HCT116 (cell line): Measurements from ENCODE around the gene PCAT6. TPM values are rescaled to one million over a fixed set of nuclear protein-coding genes. Genes with fewer than 3 reads are reported as not detected.

ENCODE experiments used
- ATAC-seq: fragments of 200-7000 bp; cut with Tn5 transposase; 2 replicates; pipeline ENCODE4 v1.9.1; 2020; ENCODE audit warnings: mild to moderate bottlenecking, moderate library complexity
- BruUV-seq: library from RNA; stranded (reverse); fragments of 400-500 nt; replicated peaks from 2 replicates; lab custom pipeline; 2021; lab: Mats Ljungman, UMichigan
- CTCF ChIA-PET: fragments of 300-600 bp; sonication (Branson Sonifier 250); formaldehyde crosslinking; loops from one replicate; lab custom pipeline; 2021; ENCODE audit warnings: antibody characterized with exemption; lab: Charles Lee
- POLR2A ChIA-PET: fragments of 300-600, 350-600 bp; sonication (Branson Sonifier 250); formaldehyde crosslinking; loops from one replicate; lab custom pipeline; 2021; ENCODE audit warnings: antibody characterized with exemption; lab: Charles Lee
- RAD21 ChIA-PET, 2 experiments: fragments of 300-600 bp; sonication (Branson Sonifier 250); formaldehyde crosslinking; loops; one replicate each; lab custom pipeline; 2023; ENCODE audit warnings: low total read pairs in 2 of 2; ENCODE audit not compliant: uncharacterized antibody in 2 of 2, unreplicated experiment in 2 of 2, low non-redundant PET in 1 of 2; lab: Charles Lee
- DNase-seq: peaks from one replicate; pipeline ENCODE4 v3.0.0-alpha.2; 2010; ENCODE audit warnings: low read depth, low spot score
- H2AFZ ChIP-seq: fragments of 200-600 bp; shearing (Covaris generic), sonication (generic); 2 replicates; pipeline ENCODE4 v1.6.1; 2017; ENCODE audit warnings: low read depth, mixed run types, mixed read lengths, antibody characterized with exemption, low read length; ENCODE audit not compliant: poor library complexity, severe bottlenecking
- H3K27ac ChIP-seq: 2 replicates; pipeline ENCODE4 v1.5.1; 2012; ENCODE audit warnings: low read depth, low read length
- H3K27me3 ChIP-seq: fragments of 200-600 bp; sonication (generic); 2 replicates; pipeline ENCODE4 v1.6.1; 2016; ENCODE audit warnings: mixed run types, low read length, mixed read lengths; ENCODE audit not compliant: insufficient read depth
- H3K36me3 ChIP-seq, 2 experiments: fragments of 200-500 bp in 1 of 2; fragments of 200-600 bp in 1 of 2; sonication (Bioruptor generic) in 1 of 2; sonication (generic) in 1 of 2; 2 replicates each; pipeline versions ENCODE4 v1.5.1 to v1.6.1; 2014 to 2016; ENCODE audit warnings: low read length in 2 of 2, inconsistent platforms in 1 of 2, mixed read lengths in 1 of 2, mixed run types in 1 of 2; ENCODE audit not compliant: insufficient read depth in 2 of 2, control insufficient read depth in 1 of 2
- H3K4me1 ChIP-seq, 2 experiments: fragments of 200-600 bp in 1 of 2; sonication (generic) in 1 of 2; 2 replicates each; pipeline versions ENCODE4 v1.5.1 to v1.6.1; 2012 to 2017; ENCODE audit warnings: low read length in 2 of 2, inconsistent platforms in 1 of 2, mild to moderate bottlenecking in 1 of 2, mixed read lengths in 1 of 2, mixed run types in 1 of 2, moderate library complexity in 1 of 2; ENCODE audit not compliant: insufficient read depth in 2 of 2, control insufficient read depth in 1 of 2
- H3K4me2 ChIP-seq: fragments of 200-600 bp; sonication (generic); 2 replicates; pipeline ENCODE4 v1.6.1; 2017; ENCODE audit warnings: mixed run types, low read length, mixed read lengths
- H3K4me3 ChIP-seq, 2 experiments: fragments of 200-600 bp in 1 of 2; sonication (generic) in 1 of 2; replicated peaks in 1 of 2; 2 replicates each; pipeline ENCODE4 v1.5.1; 2011 to 2016; ENCODE audit warnings: low read length in 2 of 2, control low read depth in 1 of 2, low read depth in 1 of 2, mild to moderate bottlenecking in 1 of 2, mixed read lengths in 1 of 2, mixed run types in 1 of 2
- H3K79me2 ChIP-seq: fragments of 200-600 bp; sonication (generic); 2 replicates; pipeline ENCODE4 v1.6.1; 2017; ENCODE audit warnings: mild to moderate bottlenecking, mixed run types, low read length, moderate library complexity, mixed read lengths; ENCODE audit not compliant: insufficient read depth
- H3K9ac ChIP-seq: fragments of 200-600 bp; sonication (generic); 2 replicates; pipeline ENCODE4 v1.6.1; 2016; ENCODE audit warnings: low read length, mixed read lengths
- H3K9me2 ChIP-seq: fragments of 200-600 bp; sonication (generic), shearing (Covaris generic); 2 replicates; pipeline ENCODE4 v1.6.1; 2017; ENCODE audit warnings: mixed run types, mild to moderate bottlenecking, moderate library complexity; ENCODE audit not compliant: insufficient read depth
- H3K9me3 ChIP-seq, 2 experiments: fragments of 200-500 bp in 1 of 2; fragments of 200-600 bp in 1 of 2; sonication (Bioruptor generic) in 1 of 2; sonication (generic) in 1 of 2; 2 replicates each; pipeline ENCODE4 v1.6.1; 2014 to 2017; ENCODE audit warnings: low read length in 2 of 2, mixed read lengths in 2 of 2, inconsistent platforms in 1 of 2, low read depth in 1 of 2, mild to moderate bottlenecking in 1 of 2, mixed run types in 1 of 2, moderate library complexity in 1 of 2; ENCODE audit not compliant: control insufficient read depth in 1 of 2, insufficient read depth in 1 of 2
- H4K20me1 ChIP-seq: fragments of 200-600 bp; sonication (generic), shearing (Covaris generic); 2 replicates; pipeline ENCODE4 v1.6.1; 2017; ENCODE audit warnings: mixed run types, mild to moderate bottlenecking, moderate library complexity; ENCODE audit not compliant: insufficient read depth
- EGR1 ChIP-seq: IDR thresholded peaks from 2 replicates; pipeline ENCODE4 v1.6.1; 2012; ENCODE audit warnings: low read depth
- EZH2 ChIP-seq: fragments of 200-600 bp; sonication (generic); IDR thresholded peaks from 2 replicates; pipeline ENCODE4 v1.6.1; 2017; ENCODE audit warnings: antibody characterized with exemption, mixed run types
- FOSL1 ChIP-seq: IDR thresholded peaks from 2 replicates; pipeline ENCODE4 v1.6.1; 2012; ENCODE audit warnings: low read depth
- JUND ChIP-seq: IDR thresholded peaks from 2 replicates; pipeline ENCODE4 v1.6.1; 2012
- POLR2AphosphoS5 ChIP-seq: IDR thresholded peaks from 2 replicates; pipeline ENCODE4 v1.6.1; 2011; ENCODE audit warnings: mild to moderate bottlenecking, low read depth, low read length, moderate library complexity
- SIN3A ChIP-seq: IDR thresholded peaks from 2 replicates; pipeline ENCODE4 v1.6.1; 2012; ENCODE audit warnings: low read depth
- YY1 ChIP-seq: IDR thresholded peaks from 2 replicates; pipeline ENCODE4 v1.6.1; 2011; ENCODE audit warnings: low read length, low read depth, moderate library complexity, mild to moderate bottlenecking; ENCODE audit not compliant: insufficient replicate concordance; ENCODE audit errors: extremely low read depth
- ZFX ChIP-seq: fragments of 450-650 bp; IDR thresholded peaks from 2 replicates; pipeline ENCODE4 v1.6.1; 2017
- ZNF274 ChIP-seq: fragments of 200-500 bp; sonication (Bioruptor generic); IDR thresholded peaks from 2 replicates; pipeline ENCODE4 v1.6.1; 2014; ENCODE audit warnings: mild to moderate bottlenecking, low read depth, low read length, inconsistent platforms
- intact Hi-C: fragments of 100-400 bp; cut with micrococcal nuclease; formaldehyde crosslinking; loops from 2 replicates; pipeline ENCODE4 v1.10.0; 2022
- total RNA-seq: library from RNA; stranded (reverse); gene quantifications from one replicate; pipeline ENCODE4 v1.2.1, GENCODE V29; 2021; ENCODE audit not compliant: unreplicated experiment
- TF ChIP-seq, protein P1 (sequence below): IDR thresholded peaks from 2 replicates; pipeline ENCODE4 v1.6.1; 2011; ENCODE audit warnings: mild to moderate bottlenecking, low read length, moderate library complexity; ENCODE audit not compliant: insufficient replicate concordance; ENCODE audit errors: extremely low read depth
- TF ChIP-seq, protein P2 (sequence below): IDR thresholded peaks from 2 replicates; pipeline ENCODE4 v1.6.1; 2012
- TF ChIP-seq, protein P3 (sequence below), 3 experiments: fragments of 200-600 bp in 1 of 3; sonication (generic) in 1 of 3; IDR thresholded peaks in 2 of 3; conservative IDR thresholded peaks in 1 of 3; 2 replicates each; pipeline ENCODE4 v1.5.1; 2012 to 2017; ENCODE audit warnings: low read depth in 2 of 3, low read length in 2 of 3, antibody characterized with exemption in 1 of 3, borderline replicate concordance in 1 of 3, control low read depth in 1 of 3, mild to moderate bottlenecking in 1 of 3, mixed read lengths in 1 of 3, mixed run types in 1 of 3, moderate library complexity in 1 of 3; ENCODE audit not compliant: insufficient read depth in 1 of 3

Gene PCAT6
- total RNA-seq, 1 experiment from 2014 or later = 1.9 TPM

DNA sequence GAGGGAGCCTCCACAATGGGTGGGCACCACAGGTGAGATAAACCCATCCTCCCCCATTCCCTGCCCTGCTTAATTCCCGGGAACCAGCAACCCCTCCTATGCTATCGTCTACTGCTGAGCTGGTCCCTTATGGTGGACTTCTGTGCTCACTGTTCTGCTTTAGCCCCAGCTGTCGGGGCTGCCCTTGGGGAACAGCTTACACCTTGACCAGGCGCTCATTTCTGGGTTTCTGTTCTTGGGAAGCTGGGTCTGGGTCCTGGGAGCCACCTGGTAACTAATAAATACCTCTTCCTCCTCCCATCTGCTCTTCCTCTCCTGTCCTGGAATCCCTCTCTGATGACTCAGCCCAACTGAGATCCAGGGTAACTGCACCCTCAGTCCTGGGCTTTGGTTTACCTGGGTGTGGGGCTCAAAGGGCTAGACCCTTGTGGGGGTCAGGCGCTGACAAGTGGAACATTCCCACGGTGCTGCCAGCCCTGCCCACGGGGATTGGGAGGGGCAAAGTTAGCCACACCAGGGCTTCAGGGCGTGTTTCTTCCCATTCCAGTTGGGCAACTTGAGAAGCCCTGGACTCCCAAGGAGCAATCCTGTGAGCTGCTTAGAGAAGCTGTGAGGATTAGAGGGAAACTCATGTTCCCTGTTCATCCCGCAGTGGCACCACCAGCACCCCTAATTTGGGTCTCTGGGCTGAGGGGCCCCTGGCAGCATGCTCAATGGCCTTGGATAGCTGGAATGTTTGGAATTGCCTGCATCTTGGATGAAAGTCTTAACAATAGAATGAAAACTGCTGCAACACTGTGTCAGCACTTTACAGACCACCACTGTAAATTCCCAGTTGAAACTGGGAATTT is 1.6 kb downstream of the PCAT6 start:
- no peak overlapping the region for H2AFZ ChIP-seq
- no peaks in the 10 kb centered on the region for H4K20me1 ChIP-seq
- POLR2A ChIA-PET = interaction anchor here (1.2 to 1.3 kb wide), 2 partner anchors 24 to 47 kb away, joined by 3 to 4 read pairs; no protein-coding TSS in a partner anchor
- TF ChIP-seq FOSL1 (0 out of 2 replicates have a peak, but pooled peaks have one; percentile 12), SIN3A (no peak)
- TF ChIP-seq, protein P1, sequence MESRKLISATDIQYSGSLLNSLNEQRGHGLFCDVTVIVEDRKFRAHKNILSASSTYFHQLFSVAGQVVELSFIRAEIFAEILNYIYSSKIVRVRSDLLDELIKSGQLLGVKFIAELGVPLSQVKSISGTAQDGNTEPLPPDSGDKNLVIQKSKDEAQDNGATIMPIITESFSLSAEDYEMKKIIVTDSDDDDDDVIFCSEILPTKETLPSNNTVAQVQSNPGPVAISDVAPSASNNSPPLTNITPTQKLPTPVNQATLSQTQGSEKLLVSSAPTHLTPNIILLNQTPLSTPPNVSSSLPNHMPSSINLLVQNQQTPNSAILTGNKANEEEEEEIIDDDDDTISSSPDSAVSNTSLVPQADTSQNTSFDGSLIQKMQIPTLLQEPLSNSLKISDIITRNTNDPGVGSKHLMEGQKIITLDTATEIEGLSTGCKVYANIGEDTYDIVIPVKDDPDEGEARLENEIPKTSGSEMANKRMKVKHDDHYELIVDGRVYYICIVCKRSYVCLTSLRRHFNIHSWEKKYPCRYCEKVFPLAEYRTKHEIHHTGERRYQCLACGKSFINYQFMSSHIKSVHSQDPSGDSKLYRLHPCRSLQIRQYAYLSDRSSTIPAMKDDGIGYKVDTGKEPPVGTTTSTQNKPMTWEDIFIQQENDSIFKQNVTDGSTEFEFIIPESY = no peak
- TF ChIP-seq, protein P2, sequence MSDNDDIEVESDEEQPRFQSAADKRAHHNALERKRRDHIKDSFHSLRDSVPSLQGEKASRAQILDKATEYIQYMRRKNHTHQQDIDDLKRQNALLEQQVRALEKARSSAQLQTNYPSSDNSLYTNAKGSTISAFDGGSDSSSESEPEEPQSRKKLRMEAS = 0 out of 2 replicates have a peak, but pooled peaks have one; percentile 12
- H3K27ac ChIP-seq = no peak overlapping the region; the same call in 1 of the 2 replicates
- DNase-seq = no peak
- intact Hi-C loops = loop anchor here (5.0 kb wide), 1 partner anchor 40 kb away; no protein-coding TSS in a partner anchor
- H3K4me1 ChIP-seq = peaks cover 22 to 34% of the 10 kb centered on the region in 2 experiments
- no peaks in the 10 kb centered on the region for H3K36me3 ChIP-seq
- H3K9me3 ChIP-seq = no peaks in the 10 kb centered on the region
- H3K27me3 ChIP-seq = no peaks in the 10 kb centered on the region
- H3K79me2 ChIP-seq = no peaks in the 10 kb centered on the region
- RAD21 ChIA-PET = no interaction called here
- H3K9me2 ChIP-seq = no peaks in the 10 kb centered on the region
- no peak overlapping the region for H3K4me3 ChIP-seq
- ATAC-seq = no peak
- CTCF ChIA-PET = no interaction called here
- H3K4me2 ChIP-seq = peak overlapping the region; percentile 81
- H3K9ac ChIP-seq = no peak overlapping the region
- BruUV-seq = no TSS peak

DNA sequence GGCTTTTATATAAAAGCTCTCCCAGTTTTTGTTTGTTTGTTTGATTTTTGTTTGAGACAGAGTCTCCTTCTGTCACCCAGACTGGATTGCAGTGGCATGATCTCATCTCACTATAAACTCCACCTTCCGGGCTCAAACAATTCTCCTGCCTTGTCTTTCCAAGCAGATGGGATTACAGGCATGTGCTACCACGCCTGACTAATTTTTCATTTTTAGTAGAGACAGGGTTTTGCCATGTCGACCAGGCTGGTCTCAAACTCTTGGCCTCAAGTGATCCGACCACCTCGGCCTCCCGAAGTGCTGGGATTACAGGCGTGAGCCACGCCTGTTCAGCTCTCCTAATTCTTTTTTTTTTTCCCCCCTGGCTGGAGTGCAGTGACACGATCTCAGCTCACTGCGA is 4.4 kb downstream of the PCAT6 start:
- Histone ChIP-seq H3K9ac (no peak overlapping the region), H2AFZ (no peak overlapping the region)
- DNase-seq = no peak
- ChIA-PET RAD21 (no interaction called here), POLR2A (no interaction called here)
- TF ChIP-seq ZNF274 (no peak), SIN3A (no peak), JUND (no peak), EGR1 (no peak), YY1 (no peak), EZH2 (no peak), ZFX (no peak), POLR2AphosphoS5 (no peak)
- TF ChIP-seq, protein P3, sequence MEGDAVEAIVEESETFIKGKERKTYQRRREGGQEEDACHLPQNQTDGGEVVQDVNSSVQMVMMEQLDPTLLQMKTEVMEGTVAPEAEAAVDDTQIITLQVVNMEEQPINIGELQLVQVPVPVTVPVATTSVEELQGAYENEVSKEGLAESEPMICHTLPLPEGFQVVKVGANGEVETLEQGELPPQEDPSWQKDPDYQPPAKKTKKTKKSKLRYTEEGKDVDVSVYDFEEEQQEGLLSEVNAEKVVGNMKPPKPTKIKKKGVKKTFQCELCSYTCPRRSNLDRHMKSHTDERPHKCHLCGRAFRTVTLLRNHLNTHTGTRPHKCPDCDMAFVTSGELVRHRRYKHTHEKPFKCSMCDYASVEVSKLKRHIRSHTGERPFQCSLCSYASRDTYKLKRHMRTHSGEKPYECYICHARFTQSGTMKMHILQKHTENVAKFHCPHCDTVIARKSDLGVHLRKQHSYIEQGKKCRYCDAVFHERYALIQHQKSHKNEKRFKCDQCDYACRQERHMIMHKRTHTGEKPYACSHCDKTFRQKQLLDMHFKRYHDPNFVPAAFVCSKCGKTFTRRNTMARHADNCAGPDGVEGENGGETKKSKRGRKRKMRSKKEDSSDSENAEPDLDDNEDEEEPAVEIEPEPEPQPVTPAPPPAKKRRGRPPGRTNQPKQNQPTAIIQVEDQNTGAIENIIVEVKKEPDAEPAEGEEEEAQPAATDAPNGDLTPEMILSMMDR (IDR thresholded peaks at IDR 0.05 in 2 of 3, conservative IDR thresholded peaks at IDR 0.05 in 1 of 3; ENCODE audit: borderline replicate concordance in 1 of 3, insufficient read depth in 1 of 3, low read depth in 2 of 3, low read length in 2 of 3) = no peak
- TF ChIP-seq, all 23 proteins: peak for 0
- no peak for ATAC-seq
- Histone ChIP-seq H4K20me1 (no peaks in the 10 kb centered on the region), H3K9me3 (no peaks in the 10 kb centered on the region), H3K36me3 (no peaks in the 10 kb centered on the region), H3K9me2 (no peaks in the 10 kb centered on the region), H3K27me3 (no peaks in the 10 kb centered on the region), H3K4me2 (no peak overlapping the region), H3K79me2 (no peaks in the 10 kb centered on the region), H3K4me1 (peaks cover 18 to 27% of the 10 kb centered on the region in 2 experiments), H3K27ac (no peak overlapping the region), H3K4me3 (no peak overlapping the region)
- intact Hi-C loops = no loop called here
- CTCF ChIA-PET = no interaction called here
- BruUV-seq = no TSS peak
